OCI-LY3 (cell line): ENCODE data around the gene CCDC117.

Source experiments
- H2AFZ ChIP-seq: fragments of 200-600, 300-600 bp; shearing (Covaris generic); 2 replicates; pipeline ENCODE4 v1.6.0; 2014; ENCODE audit warnings: antibody characterized with exemption, low read depth, low read length
- H3K27ac ChIP-seq: fragments of 200-600, 300-600 bp; sonication (generic); 2 replicates; pipeline ENCODE4 v1.5.1; 2014; ENCODE audit warnings: mild to moderate bottlenecking, low read length, moderate library complexity, mixed read lengths
- H3K27me3 ChIP-seq: fragments of 200-600, 300-600 bp; sonication (generic); 2 replicates; pipeline ENCODE4 v1.6.1; 2014; ENCODE audit warnings: low read depth, low read length, mixed read lengths
- H3K36me3 ChIP-seq: fragments of 200-600, 300-600 bp; sonication (generic); replicated peaks from 2 replicates; pipeline ENCODE3; 2014; ENCODE audit warnings: low read depth, low read length, mixed read lengths
- H3K4me1 ChIP-seq: fragments of 300-600, 200-600 bp; sonication (generic); 2 replicates; pipeline ENCODE4 v1.6.1; 2014; ENCODE audit warnings: low read length, mixed read lengths
- H3K4me2 ChIP-seq: fragments of 200-600, 300-600 bp; sonication (generic); 2 replicates; pipeline ENCODE4 v1.6.1; 2014; ENCODE audit warnings: low read length, mixed read lengths
- H3K4me3 ChIP-seq: fragments of 300-600, 200-600 bp; sonication (generic); 2 replicates; pipeline ENCODE4 v1.5.1; 2014; ENCODE audit warnings: antibody characterized with exemption, mild to moderate bottlenecking, low read length, moderate library complexity
- H3K79me2 ChIP-seq: fragments of 300-600, 200-600 bp; shearing (Covaris generic); 2 replicates; pipeline ENCODE4 v1.6.1; 2014; ENCODE audit warnings: mild to moderate bottlenecking, low read length, mixed read lengths
- H3K9ac ChIP-seq: fragments of 300-600, 200-600 bp; shearing (Covaris generic); 2 replicates; pipeline ENCODE4 v1.6.0; 2014; ENCODE audit warnings: mild to moderate bottlenecking, low read length, moderate library complexity
- H3K9me3 ChIP-seq: fragments of 200-600, 300-600 bp; shearing (Covaris generic); 2 replicates; pipeline ENCODE4 v1.6.1; 2014; ENCODE audit warnings: low read length, mixed read lengths; ENCODE audit not compliant: insufficient read depth
- H4K20me1 ChIP-seq: fragments of 200-600, 300-600 bp; sonication (generic); 2 replicates; pipeline ENCODE4 v1.6.1; 2016; ENCODE audit warnings: low read length, mixed read lengths; ENCODE audit not compliant: insufficient read depth
- CTCF ChIP-seq: fragments of 200-600, 300-600 bp; sonication (generic); IDR thresholded peaks from 2 replicates; pipeline ENCODE4 v1.5.1; 2014; ENCODE audit warnings: antibody characterized with exemption, low read length, low read depth
- EZH2phosphoT487 ChIP-seq: fragments of 200-600 bp; shearing (Covaris generic); IDR thresholded peaks from 2 replicates; pipeline ENCODE4 v1.6.1; 2018; ENCODE audit warnings: antibody characterized with exemption, mixed run types, low read depth

CCDC117 gene

GRCh38 chr22:28783786-28784671, 11.5 kb downstream of the CCDC117 start:
- Histone ChIP-seq H3K79me2 (peaks cover 23% of the 10 kb centered on the region), H3K36me3 (peaks cover 70% of the 10 kb centered on the region), H2AFZ (no peak overlapping the region), H3K4me2 (no peak overlapping the region), H3K4me1 (no peaks in the 10 kb centered on the region; the same call in 1 of the 2 replicates), H3K9ac (no peak overlapping the region), H3K9me3 (no peaks in the 10 kb centered on the region), H4K20me1 (peaks cover 19% of the 10 kb centered on the region), H3K4me3 (no peak overlapping the region), H3K27me3 (no peaks in the 10 kb centered on the region), H3K27ac (no peak overlapping the region)
- TF ChIP-seq CTCF (no peak), EZH2phosphoT487 (no peak)

- H3K9me3 ChIP-seq = no peaks in the 10 kb centered on the region
- H3K4me1 ChIP-seq = peaks cover 29% of the 10 kb centered on the region
- no peak overlapping the region for H3K4me3 ChIP-seq
- peaks cover 9% of the 10 kb centered on the region for H4K20me1 ChIP-seq
- TF ChIP-seq EZH2phosphoT487 (no peak), CTCF (no peak)
- no peaks in the 10 kb centered on the region for H3K27me3 ChIP-seq
- H3K9ac ChIP-seq = no peak overlapping the region
- H3K27ac ChIP-seq = no peak overlapping the region
- no peaks in the 10 kb centered on the region for H3K79me2 ChIP-seq
- no peak overlapping the region for H3K4me2 ChIP-seq
- no peak overlapping the region for H2AFZ ChIP-seq
- peaks cover 60% of the 10 kb centered on the region for H3K36me3 ChIP-seq
These were observed 16.1 kb downstream of the CCDC117 start for GRCh38 chr22:28788601-28789000.

DNA sequence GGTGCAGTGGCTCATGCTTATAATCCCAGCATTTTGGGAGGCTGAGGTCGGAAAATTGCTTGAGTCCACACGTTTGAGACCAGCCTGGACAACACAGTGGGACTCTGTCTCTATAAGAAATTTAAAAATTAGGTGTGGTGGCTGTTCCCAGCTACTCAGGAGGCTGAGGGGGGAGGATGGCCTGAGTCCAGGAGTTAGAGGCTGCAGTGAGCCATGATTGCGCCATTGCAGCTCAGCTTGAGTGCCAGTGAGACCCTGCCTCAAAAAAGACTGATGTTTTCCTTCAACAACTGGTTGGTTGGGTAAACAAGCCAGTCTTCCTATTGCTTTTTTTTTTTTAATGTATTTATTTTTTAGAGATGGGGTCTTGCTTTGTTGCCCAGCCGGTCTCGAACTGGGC, 18.6 kb downstream of the CCDC117 start:
- 0 out of 2 replicates have a peak overlapping the region, but pooled peaks have one; percentile 82 for H3K27ac ChIP-seq
- peaks cover 23% of the 10 kb centered on the region for H3K79me2 ChIP-seq
- no peaks in the 10 kb centered on the region for H3K9me3 ChIP-seq
- H4K20me1 ChIP-seq = peaks cover 32% of the 10 kb centered on the region
- no peak overlapping the region for H3K9ac ChIP-seq
- no peak for TF ChIP-seq CTCF
- no peak for TF ChIP-seq EZH2phosphoT487
- peaks cover 48% of the 10 kb centered on the region for H3K4me1 ChIP-seq
- H3K4me2 ChIP-seq = no peak overlapping the region
- H3K4me3 ChIP-seq = no peak overlapping the region
- peaks cover 65% of the 10 kb centered on the region for H3K36me3 ChIP-seq
- no peaks in the 10 kb centered on the region for H3K27me3 ChIP-seq
- H2AFZ ChIP-seq = no peak overlapping the region

DNA sequence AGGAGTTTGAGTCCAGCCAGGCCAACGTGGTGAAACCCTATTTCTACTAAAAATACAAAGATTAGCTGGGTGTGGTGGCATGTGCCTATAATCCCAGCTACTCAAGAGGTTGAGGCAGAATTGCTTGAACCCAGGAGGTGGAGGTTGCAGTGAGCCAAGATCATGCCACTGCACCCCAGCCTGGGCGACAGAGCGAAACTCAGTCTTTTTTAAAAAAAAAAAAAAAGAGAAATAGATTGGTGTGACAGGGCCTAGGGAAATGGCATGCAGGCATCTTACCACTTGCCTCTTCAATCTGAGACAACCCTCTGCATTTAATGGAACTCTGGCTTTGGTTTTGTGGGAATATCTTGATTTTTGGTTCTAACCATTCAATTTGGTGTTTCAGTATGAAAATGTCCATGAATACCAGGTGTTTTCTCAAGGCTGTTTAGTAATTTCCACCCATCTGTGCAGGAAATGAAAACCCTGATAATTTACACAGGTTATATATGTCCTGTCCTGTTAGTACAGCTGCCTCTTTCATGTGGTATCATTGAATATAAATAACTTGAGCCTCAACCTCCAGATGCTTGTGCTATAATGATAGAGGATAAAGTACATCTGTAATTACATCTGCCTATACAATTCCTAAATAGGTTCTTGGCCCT, 19.5 kb downstream of the CCDC117 start:
- Histone ChIP-seq H3K36me3 (peaks cover 65% of the 10 kb centered on the region), H3K27me3 (no peaks in the 10 kb centered on the region), H3K4me2 (peak overlapping the region; percentile 40), H4K20me1 (peaks cover 37% of the 10 kb centered on the region), H3K79me2 (peaks cover 31% of the 10 kb centered on the region), H3K4me3 (no peak overlapping the region), H3K27ac (peak overlapping the region; percentile 82), H3K4me1 (peaks cover 56% of the 10 kb centered on the region), H2AFZ (no peak overlapping the region), H3K9me3 (no peaks in the 10 kb centered on the region), H3K9ac (no peak overlapping the region; the same call in 1 of the 2 replicates)
- TF ChIP-seq CTCF (no peak), EZH2phosphoT487 (no peak)
